DOHH2 (cell line): Measurements from ENCODE around the gene LAMA4.

Source experiments
- H3F3A ChIP-seq: fragments of 200-600 bp; sonication (generic), shearing (Covaris generic); 2 replicates; pipeline ENCODE4 v1.6.0; 2016; ENCODE audit warnings: antibody characterized with exemption, mild to moderate bottlenecking; ENCODE audit not compliant: control insufficient read depth, insufficient read depth
- H3K27ac ChIP-seq: fragments of 200-600 bp; sonication (generic); 2 replicates; pipeline ENCODE4 v1.5.1; 2014; ENCODE audit warnings: low read depth, mild to moderate bottlenecking, low read length, moderate library complexity
- H3K27me3 ChIP-seq: fragments of 200-600 bp; sonication (generic); 2 replicates; pipeline ENCODE4 v1.6.1; 2014; ENCODE audit warnings: mild to moderate bottlenecking, low read length, mixed read lengths; ENCODE audit not compliant: control insufficient read depth
- H3K36me3 ChIP-seq: fragments of 200-600 bp; sonication (generic); 2 replicates; pipeline ENCODE4 v1.6.1; 2014; ENCODE audit warnings: mild to moderate bottlenecking, low read length, moderate library complexity, mixed read lengths; ENCODE audit not compliant: control insufficient read depth
- H3K4me1 ChIP-seq: fragments of 200-600 bp; sonication (generic); 2 replicates; pipeline ENCODE4 v1.6.1; 2014; ENCODE audit warnings: mild to moderate bottlenecking, low read length, mixed read lengths; ENCODE audit not compliant: control insufficient read depth
- H3K4me2 ChIP-seq: fragments of 200-600 bp; sonication (generic); 2 replicates; pipeline ENCODE4 v1.6.0; 2014; ENCODE audit warnings: mild to moderate bottlenecking, low read length, moderate library complexity
- H3K4me3 ChIP-seq: fragments of 200-600 bp; sonication (generic); 2 replicates; pipeline ENCODE4 v1.5.1; 2014; ENCODE audit warnings: mild to moderate bottlenecking, low read length, mixed read lengths
- H3K79me2 ChIP-seq: fragments of 200-600 bp; sonication (generic); 2 replicates; pipeline ENCODE4 v1.6.1; 2014; ENCODE audit warnings: mild to moderate bottlenecking, low read length, mixed read lengths; ENCODE audit not compliant: control insufficient read depth
- H3K9me2 ChIP-seq: fragments of 200-600 bp; sonication (generic); replicated peaks from 2 replicates; pipeline ENCODE4 v1.6.1; 2014; ENCODE audit warnings: mild to moderate bottlenecking, low read length, mixed read lengths; ENCODE audit not compliant: control insufficient read depth
- H3K9me3 ChIP-seq: fragments of 200-600 bp; sonication (generic); 2 replicates; pipeline ENCODE4 v1.6.1; 2014; ENCODE audit warnings: antibody characterized with exemption, low read length, mixed read lengths; ENCODE audit not compliant: control insufficient read depth, insufficient read depth
- H4K20me1 ChIP-seq: fragments of 200-600 bp; sonication (generic); 2 replicates; pipeline ENCODE4 v1.6.0; 2014; ENCODE audit warnings: low read depth, mild to moderate bottlenecking, antibody characterized with exemption, low read length, moderate library complexity; ENCODE audit not compliant: control insufficient read depth, insufficient read depth
- CTCF ChIP-seq: fragments of 200-600 bp; sonication (generic); IDR thresholded peaks from one replicate; pipeline ENCODE4 v1.5.1; 2014; ENCODE audit warnings: antibody characterized with exemption, mild to moderate bottlenecking, low read depth, low read length; ENCODE audit not compliant: poor library complexity, severe bottlenecking
- EZH2phosphoT487 ChIP-seq: fragments of 200-600 bp; sonication (generic); IDR thresholded peaks from 2 replicates; pipeline ENCODE4 v1.6.1; 2017; ENCODE audit warnings: borderline replicate concordance, mild to moderate bottlenecking, antibody characterized with exemption, low read length, moderate library complexity, mixed read lengths

The LAMA4 gene

GRCh38 chr6:112187736-112188135, 66.6 kb downstream of the LAMA4 start:
- Histone ChIP-seq H3K4me3 (no peak overlapping the region), H3K79me2 (no peaks in the 10 kb centered on the region), H3K9me3 (no peaks in the 10 kb centered on the region), H3F3A (no peaks in the 10 kb centered on the region), H3K9me2 (no peaks in the 10 kb centered on the region), H3K36me3 (no peaks in the 10 kb centered on the region), H4K20me1 (no peaks in the 10 kb centered on the region), H3K27ac (no peak overlapping the region), H3K27me3 (no peaks in the 10 kb centered on the region), H3K4me1 (no peaks in the 10 kb centered on the region), H3K4me2 (no peak overlapping the region)
- TF ChIP-seq CTCF (no peak), EZH2phosphoT487 (no peak)

- no peaks in the 10 kb centered on the region for H3K27me3 ChIP-seq
- no peaks in the 10 kb centered on the region for H3K9me2 ChIP-seq
- TF ChIP-seq EZH2phosphoT487: no peak
- TF ChIP-seq CTCF: no peak
- H4K20me1 ChIP-seq: no peaks in the 10 kb centered on the region
- H3K79me2 ChIP-seq: no peaks in the 10 kb centered on the region
- no peaks in the 10 kb centered on the region for H3K4me1 ChIP-seq
- no peaks in the 10 kb centered on the region for H3K9me3 ChIP-seq
- no peak overlapping the region for H3K4me3 ChIP-seq
- H3K36me3 ChIP-seq: no peaks in the 10 kb centered on the region
- H3K27ac ChIP-seq: no peak overlapping the region
- H3K4me2 ChIP-seq: no peak overlapping the region
- H3F3A ChIP-seq: no peaks in the 10 kb centered on the region
Observed at GRCh38 chr6:112184951-112185350, 69.4 kb downstream of the LAMA4 start.

- Histone ChIP-seq H3K4me1 (no peaks in the 10 kb centered on the region), H3F3A (no peaks in the 10 kb centered on the region), H3K4me3 (no peak overlapping the region), H3K79me2 (no peaks in the 10 kb centered on the region), H3K36me3 (no peaks in the 10 kb centered on the region), H3K9me3 (no peaks in the 10 kb centered on the region), H3K9me2 (no peaks in the 10 kb centered on the region), H3K4me2 (no peak overlapping the region), H3K27me3 (no peaks in the 10 kb centered on the region; the same call in 1 of the 2 replicates), H3K27ac (no peak overlapping the region), H4K20me1 (no peaks in the 10 kb centered on the region)
- TF ChIP-seq CTCF: no peak
- TF ChIP-seq EZH2phosphoT487: no peak
Observed at GRCh38 chr6:112183271-112183671, 71.1 kb downstream of the LAMA4 start.

GRCh38 chr6:112181130-112181529, 73.2 kb downstream of the LAMA4 start:
- Histone ChIP-seq H3K79me2 (no peaks in the 10 kb centered on the region), H3K4me3 (no peak overlapping the region), H3K27me3 (peaks cover 2% of the 10 kb centered on the region; the same call in 1 of the 2 replicates), H3F3A (no peaks in the 10 kb centered on the region), H3K4me2 (no peak overlapping the region), H4K20me1 (no peaks in the 10 kb centered on the region), H3K9me3 (no peaks in the 10 kb centered on the region), H3K4me1 (no peaks in the 10 kb centered on the region), H3K36me3 (no peaks in the 10 kb centered on the region), H3K27ac (no peak overlapping the region), H3K9me2 (no peaks in the 10 kb centered on the region)
- no peak for TF ChIP-seq CTCF
- no peak for TF ChIP-seq EZH2phosphoT487
